Lower lobe of right lung (tissue), 2 donors: ENCODE measurements around the gene OR5D16. TPM values are rescaled to one million over a fixed set of nuclear protein-coding genes. Genes with fewer than 3 reads are reported as not detected.
"Not testable (repeated sequence)": the region's sequence is repeated elsewhere in the genome, so short reads cannot be mapped to it uniquely, and the experiment has no call there.

ENCODE experiments used
- ATAC-seq, 2 donors: fragments of 200-7000 bp; cut with Tn5 transposase; one replicate each; pipeline ENCODE4 v1.9.1; 2020 to 2022; ENCODE audit warnings: mild to moderate bottlenecking in 2 of 2, moderate library complexity in 2 of 2
- DNase-seq: peaks from one replicate; pipeline ENCODE4 v3.0.0-alpha.2; 2020
- H3K27ac ChIP-seq: fragments of 200-600 bp; one replicate; pipeline ENCODE4 v1.8.0; 2022
- H3K27me3 ChIP-seq: fragments of 200-600 bp; one replicate; pipeline ENCODE4 v1.8.0; 2022; ENCODE audit warnings: low read depth
- H3K36me3 ChIP-seq: fragments of 200-600 bp; one replicate; pipeline ENCODE4 v1.8.0; 2022; ENCODE audit warnings: mild to moderate bottlenecking
- H3K4me1 ChIP-seq: fragments of 200-600 bp; one replicate; pipeline ENCODE4 v1.8.0; 2022
- H3K4me3 ChIP-seq: fragments of 200-600 bp; one replicate; pipeline ENCODE4 v1.8.0; 2022; ENCODE audit warnings: mild to moderate bottlenecking
- H3K9me3 ChIP-seq: fragments of 200-600 bp; one replicate; pipeline ENCODE4 v1.8.0; 2022
- intact Hi-C: fragments of 100-400 bp; cut with DNase I; formaldehyde crosslinking; loops from one replicate; pipeline ENCODE4 v1.11.0; 2022
- total RNA-seq: library from RNA; stranded (reverse); fragmentation: NEBNext Ultra II Directional; extraction: Animal tissue kit (Norgen Biotek cat#: 25700); gene quantifications from one replicate; pipeline ENCODE4 v1.2.1, GENCODE V29; 2021
- TF ChIP-seq, protein P1 (sequence below): fragments of 200-600 bp; IDR thresholded peaks from one replicate; pipeline ENCODE4 v1.8.0; 2022; ENCODE audit warnings: antibody characterized with exemption, mild to moderate bottlenecking
- donor health status: DM: no; HTN: yes; CAD: no; lungs with severe emphysema.

The OR5D16 gene
- total RNA-seq, 1 donor from 2014 or later: not detected

DNA sequence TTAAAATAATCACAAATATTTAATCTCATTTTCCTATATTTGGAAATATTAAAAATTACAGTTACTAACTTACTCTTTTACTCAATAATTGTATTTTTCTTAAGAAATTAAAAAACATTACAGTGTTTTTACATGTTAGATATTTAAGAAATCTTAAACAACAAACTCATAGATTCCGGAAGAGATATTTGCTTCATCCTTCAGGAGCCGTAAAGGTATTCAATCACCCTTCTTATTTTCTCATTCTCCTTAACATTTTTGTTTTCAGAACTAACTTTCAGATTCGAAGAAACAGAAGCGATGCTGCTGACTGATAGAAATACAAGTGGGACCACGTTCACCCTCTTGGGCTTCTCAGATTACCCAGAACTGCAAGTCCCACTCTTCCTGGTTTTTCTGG, 19.2 kb upstream of the OR5D16 start, which contains the start of gene OR5D18:
TSS of gene OR5D18 (plus strand) at position 301 of the 400 bp plus-strand sequence. CDS start at position 301, 0 bp downstream.
- no peak for DNase-seq
- Histone ChIP-seq H3K4me1 (no peaks in the 10 kb centered on the region), H3K27me3 (no peaks in the 10 kb centered on the region), H3K27ac (no peak within 1 kb of the TSS), H3K36me3 (no peaks in the 10 kb centered on the region), H3K9me3 (no peaks in the 10 kb centered on the region), H3K4me3 (no peak within 1 kb of the TSS)
- intact Hi-C loops: no loop called here
- TF ChIP-seq, protein P1, sequence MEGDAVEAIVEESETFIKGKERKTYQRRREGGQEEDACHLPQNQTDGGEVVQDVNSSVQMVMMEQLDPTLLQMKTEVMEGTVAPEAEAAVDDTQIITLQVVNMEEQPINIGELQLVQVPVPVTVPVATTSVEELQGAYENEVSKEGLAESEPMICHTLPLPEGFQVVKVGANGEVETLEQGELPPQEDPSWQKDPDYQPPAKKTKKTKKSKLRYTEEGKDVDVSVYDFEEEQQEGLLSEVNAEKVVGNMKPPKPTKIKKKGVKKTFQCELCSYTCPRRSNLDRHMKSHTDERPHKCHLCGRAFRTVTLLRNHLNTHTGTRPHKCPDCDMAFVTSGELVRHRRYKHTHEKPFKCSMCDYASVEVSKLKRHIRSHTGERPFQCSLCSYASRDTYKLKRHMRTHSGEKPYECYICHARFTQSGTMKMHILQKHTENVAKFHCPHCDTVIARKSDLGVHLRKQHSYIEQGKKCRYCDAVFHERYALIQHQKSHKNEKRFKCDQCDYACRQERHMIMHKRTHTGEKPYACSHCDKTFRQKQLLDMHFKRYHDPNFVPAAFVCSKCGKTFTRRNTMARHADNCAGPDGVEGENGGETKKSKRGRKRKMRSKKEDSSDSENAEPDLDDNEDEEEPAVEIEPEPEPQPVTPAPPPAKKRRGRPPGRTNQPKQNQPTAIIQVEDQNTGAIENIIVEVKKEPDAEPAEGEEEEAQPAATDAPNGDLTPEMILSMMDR: no peak
- no peak for ATAC-seq

DNA sequence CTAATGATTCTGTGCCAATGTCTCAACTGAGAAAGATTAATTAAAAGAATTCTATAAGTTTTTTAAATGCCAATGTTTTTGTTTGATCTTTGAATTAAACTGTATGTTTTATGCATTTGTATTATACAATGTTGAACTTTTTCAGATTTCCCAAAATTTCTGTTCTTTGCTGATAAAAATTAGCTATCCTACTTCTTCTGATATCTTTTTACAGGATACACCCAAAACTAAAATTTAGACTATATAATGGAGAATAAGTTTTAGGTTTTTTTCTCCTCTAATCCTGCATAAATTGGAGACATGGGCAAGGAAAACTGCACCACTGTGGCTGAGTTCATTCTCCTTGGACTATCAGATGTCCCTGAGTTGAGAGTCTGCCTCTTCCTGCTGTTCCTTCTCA, 11.6 kb upstream of the OR5D16 start, which contains the start of gene OR5L2:
TSS of gene OR5L2 (plus strand) at position 301 of the 400 bp plus-strand sequence. CDS start at position 301, 0 bp downstream.
- TF ChIP-seq, protein P1: no peak
- intact Hi-C loops: no loop called here
- Histone ChIP-seq H3K9me3 (no peaks in the 10 kb centered on the region), H3K27ac (no peak within 1 kb of the TSS), H3K27me3 (no peaks in the 10 kb centered on the region), H3K4me3 (no peak within 1 kb of the TSS), H3K4me1 (no peaks in the 10 kb centered on the region), H3K36me3 (no peaks in the 10 kb centered on the region)
- ATAC-seq (no peak), DNase-seq (no peak)

DNA sequence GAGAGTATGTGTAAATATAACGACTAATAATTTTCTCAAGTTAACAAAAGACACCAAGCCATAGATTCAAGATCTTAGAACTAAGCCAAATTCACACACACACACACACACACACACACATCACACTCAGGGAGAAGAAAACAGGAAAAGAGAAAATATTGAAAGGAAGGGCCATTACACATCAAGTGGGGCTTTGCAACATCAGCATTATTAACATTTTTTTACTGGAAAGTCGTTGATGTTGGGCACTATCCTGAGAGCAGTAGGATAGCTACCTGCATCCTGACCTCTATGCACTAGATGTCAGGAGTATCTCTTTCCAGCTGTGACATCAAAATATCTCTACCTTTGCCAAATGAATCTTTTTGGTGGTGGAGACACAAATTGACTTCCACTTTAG, 8.9 kb downstream of the OR5D16 start:
- Histone ChIP-seq H3K9me3 (no peaks in the 10 kb centered on the region), H3K36me3 (no peaks in the 10 kb centered on the region), H3K4me3 (no peak overlapping the region), H3K27ac (no peak overlapping the region), H3K4me1 (no peaks in the 10 kb centered on the region), H3K27me3 (no peaks in the 10 kb centered on the region)
- DNase-seq (no peak), ATAC-seq (no peak)
- TF ChIP-seq, protein P1: no peak
- intact Hi-C loops: no loop called here

DNA sequence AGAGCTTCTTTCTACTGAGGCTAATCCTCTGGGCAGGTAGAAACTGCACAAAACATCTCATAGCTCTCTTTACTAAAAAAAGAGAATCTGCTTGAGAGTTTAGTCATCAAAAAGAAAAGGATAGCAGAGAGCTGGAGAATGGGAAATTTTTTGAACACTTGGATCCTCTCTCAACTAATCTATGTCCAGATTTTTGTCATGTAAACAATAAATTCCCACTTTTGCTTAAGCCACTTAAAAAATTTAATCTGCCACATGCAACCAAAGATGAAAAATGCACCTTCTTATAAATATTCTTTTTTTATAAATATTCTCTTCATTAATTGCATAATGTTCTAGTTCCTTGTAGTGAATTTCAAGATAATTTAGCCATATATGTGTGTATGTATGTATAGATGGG, 10.5 kb downstream of the OR5D16 start:
- no peak overlapping the region for H3K4me3 ChIP-seq
- no peaks in the 10 kb centered on the region for H3K4me1 ChIP-seq
- H3K9me3 ChIP-seq: no peaks in the 10 kb centered on the region
- DNase-seq (no peak), ATAC-seq (no peak)
- TF ChIP-seq, protein P1: no peak
- intact Hi-C loops: no loop called here
- H3K27ac ChIP-seq: no peak overlapping the region
- no peaks in the 10 kb centered on the region for H3K27me3 ChIP-seq
- H3K36me3 ChIP-seq: no peaks in the 10 kb centered on the region

DNA sequence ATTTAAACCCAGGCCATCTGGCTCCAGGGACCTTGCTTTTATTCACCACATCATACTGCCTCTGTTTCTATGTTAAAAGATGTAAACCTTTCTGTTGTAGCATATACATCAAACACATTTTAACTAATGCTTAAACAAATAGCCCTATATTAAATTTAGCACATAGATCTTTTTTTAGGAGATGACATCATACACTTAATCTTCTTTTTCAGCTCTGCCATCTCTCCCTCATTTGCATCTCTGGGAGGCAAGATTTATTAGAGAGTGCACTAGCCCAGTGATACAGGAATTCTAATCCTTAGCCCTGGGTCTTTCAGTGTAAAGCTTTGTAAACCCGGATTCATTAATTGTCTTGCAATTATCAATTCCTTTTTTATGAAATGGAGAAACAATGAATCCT, 13.6 kb downstream of the OR5D16 start:
- Histone ChIP-seq H3K27me3 (no peaks in the 10 kb centered on the region), H3K9me3 (no peaks in the 10 kb centered on the region), H3K27ac (no peak overlapping the region), H3K4me3 (no peak overlapping the region), H3K4me1 (no peaks in the 10 kb centered on the region), H3K36me3 (no peaks in the 10 kb centered on the region)
- DNase-seq (no peak), ATAC-seq (no peak)
- TF ChIP-seq, protein P1: no peak
- intact Hi-C loops: no loop called here

DNA sequence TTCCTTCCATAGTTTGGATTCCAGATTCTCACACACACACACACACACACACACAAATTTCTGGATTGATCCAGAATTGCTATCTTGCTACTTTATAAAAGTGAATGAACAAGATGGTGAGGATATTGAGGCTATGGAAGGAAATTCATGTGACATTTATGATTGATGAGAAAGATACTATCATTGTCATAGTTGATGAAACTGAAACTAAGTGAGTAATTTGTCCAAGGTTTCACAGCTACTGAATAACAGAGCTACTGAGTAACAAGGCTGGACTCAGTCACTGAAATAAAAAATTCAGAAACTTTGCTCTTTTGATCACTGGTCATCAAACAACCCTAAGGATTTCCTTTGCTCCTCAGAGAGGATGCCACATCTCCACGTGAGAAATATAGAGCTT, 16.2 kb downstream of the OR5D16 start:
- no peaks in the 10 kb centered on the region for H3K4me1 ChIP-seq
- H3K9me3 ChIP-seq: no peaks in the 10 kb centered on the region
- no peak overlapping the region for H3K4me3 ChIP-seq
- H3K27ac ChIP-seq: no peak overlapping the region
- no peaks in the 10 kb centered on the region for H3K36me3 ChIP-seq
- intact Hi-C loops: no loop called here
- TF ChIP-seq, protein P1: no peak
- no peak for DNase-seq
- no peaks in the 10 kb centered on the region for H3K27me3 ChIP-seq
- ATAC-seq: no peak

DNA sequence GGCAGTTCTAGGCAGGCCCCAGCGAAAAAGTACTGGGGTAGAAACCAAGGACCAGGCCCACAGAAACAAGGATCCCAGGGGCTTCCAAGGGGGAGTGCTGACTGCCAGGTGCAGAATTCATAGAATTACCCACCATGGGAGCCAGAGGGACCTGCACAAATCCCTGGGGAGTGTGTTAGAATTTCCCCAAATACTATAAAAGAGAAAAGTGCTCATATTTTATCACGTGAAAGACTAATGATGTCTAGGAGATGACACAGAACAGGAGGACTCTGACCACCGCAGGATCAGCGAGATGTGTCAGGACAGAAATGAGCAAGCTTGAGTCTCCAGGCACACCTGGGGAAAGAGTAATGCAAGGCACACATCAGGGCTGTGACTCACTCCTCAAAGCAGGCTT, 28.8 kb downstream of the OR5D16 start:
- H3K27ac ChIP-seq, H3K4me1 ChIP-seq, H3K36me3 ChIP-seq, DNase-seq, intact Hi-C loops, H3K4me3 ChIP-seq, H3K27me3 ChIP-seq, ATAC-seq, H3K9me3 ChIP-seq: not testable (repeated sequence)

DNA sequence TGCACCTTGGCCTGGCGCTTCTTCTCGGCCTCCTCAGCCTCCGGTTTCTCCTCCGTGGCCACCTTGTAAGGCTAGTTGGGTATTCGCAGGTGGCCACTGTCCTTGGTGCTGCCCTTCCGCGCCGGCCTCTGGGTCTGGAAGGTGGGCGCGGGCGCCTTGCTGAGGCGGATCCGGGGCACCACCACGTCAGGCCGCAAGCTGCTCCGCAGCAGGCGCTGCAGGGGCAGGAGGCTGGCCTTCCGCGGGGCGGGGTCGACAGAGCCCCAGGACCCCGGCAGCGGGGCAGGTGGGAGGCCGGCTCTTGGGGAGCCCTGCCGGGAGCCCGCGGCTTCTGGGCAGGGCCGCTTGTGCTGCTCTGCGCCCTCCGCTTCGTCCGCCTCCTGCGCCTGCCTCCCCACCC, 34.2 kb downstream of the OR5D16 start:
- H3K4me3 ChIP-seq, H3K4me1 ChIP-seq, H3K36me3 ChIP-seq, ATAC-seq, H3K27ac ChIP-seq, DNase-seq, intact Hi-C loops, H3K9me3 ChIP-seq, H3K27me3 ChIP-seq: not testable (repeated sequence)
